Neural cell (in vitro differentiated cells): ENCODE results near the gene MUC5B. TPM values are rescaled to one million over a fixed set of nuclear protein-coding genes. Genes with fewer than 3 reads are reported as not detected.
"Not testable (repeated sequence)": the region's sequence is repeated elsewhere in the genome, so short reads cannot be mapped to it uniquely, and the experiment has no call there.

Experiments used
- H2AFZ ChIP-seq: fragments of 200-600, 300-800 bp; sonication (generic), shearing (Covaris generic); 2 replicates; pipeline ENCODE4 v1.6.0; 2014; ENCODE audit warnings: low read depth, mild to moderate bottlenecking, antibody characterized with exemption, low read length, moderate library complexity
- H3F3A ChIP-seq: fragments of 200-600 bp; shearing (Covaris generic); 2 replicates; pipeline ENCODE4 v1.6.1; 2016; ENCODE audit warnings: mild to moderate bottlenecking, moderate library complexity, mixed read lengths, antibody characterized with exemption, low read length; ENCODE audit not compliant: insufficient read depth, poor library complexity, severe bottlenecking
- H3K27ac ChIP-seq: fragments of 200-600, 300-800 bp; sonication (generic), shearing (Covaris generic); 2 replicates; pipeline ENCODE4 v1.5.1; 2014; ENCODE audit warnings: mild to moderate bottlenecking, low read length, moderate library complexity
- H3K27me3 ChIP-seq: fragments of 300-800, 200-600 bp; sonication (generic), shearing (Covaris generic); 2 replicates; pipeline ENCODE4 v1.6.0; 2014; ENCODE audit warnings: mild to moderate bottlenecking, low read depth, low read length, moderate library complexity; ENCODE audit not compliant: insufficient read depth
- H3K36me3 ChIP-seq: fragments of 300-800, 200-600 bp; sonication (generic), shearing (Covaris generic); 2 replicates; pipeline ENCODE4 v1.5.1; 2014; ENCODE audit warnings: mild to moderate bottlenecking, antibody characterized with exemption, low read length, moderate library complexity; ENCODE audit not compliant: insufficient read depth
- H3K4me2 ChIP-seq: fragments of 300-800, 200-600 bp; sonication (generic), shearing (Covaris generic); 2 replicates; pipeline ENCODE4 v1.6.0; 2014; ENCODE audit warnings: mild to moderate bottlenecking, low read length
- H3K4me3 ChIP-seq: fragments of 300-800, 200-600 bp; sonication (generic), shearing (Covaris generic); 2 replicates; pipeline ENCODE4 v1.5.1; 2014; ENCODE audit warnings: mild to moderate bottlenecking, low read length, moderate library complexity
- H3K79me2 ChIP-seq: fragments of 200-600 bp; shearing (Covaris generic); replicated peaks from 2 replicates; pipeline ENCODE4 v1.6.0; 2014; ENCODE audit warnings: mild to moderate bottlenecking, low read length, moderate library complexity; ENCODE audit not compliant: insufficient read depth
- H3K9ac ChIP-seq: fragments of 300-800, 200-600 bp; sonication (generic), shearing (Covaris generic); 2 replicates; pipeline ENCODE4 v1.6.1; 2016; ENCODE audit warnings: mild to moderate bottlenecking, low read length, mixed read lengths
- H3K9me2 ChIP-seq: fragments of 200-600 bp; shearing (Covaris generic); 2 replicates; pipeline ENCODE4 v1.6.1; 2016; ENCODE audit warnings: mild to moderate bottlenecking, low read length, mixed read lengths; ENCODE audit not compliant: insufficient read depth
- H3K9me3 ChIP-seq: fragments of 200-600, 300-800 bp; sonication (generic), shearing (Covaris generic); 2 replicates; pipeline ENCODE4 v1.6.1; 2016; ENCODE audit warnings: mild to moderate bottlenecking, mixed run types, low read length, moderate library complexity, mixed read lengths
- H4K20me1 ChIP-seq: fragments of 200-600 bp; shearing (Covaris generic); 2 replicates; pipeline ENCODE4 v1.6.1; 2016; ENCODE audit warnings: mild to moderate bottlenecking, mixed run types; ENCODE audit not compliant: insufficient read depth
- CTCF ChIP-seq: fragments of 450-650 bp; IDR thresholded peaks from 2 replicates; pipeline ENCODE4 v1.5.1; 2014; ENCODE audit warnings: antibody characterized with exemption, mild to moderate bottlenecking, moderate library complexity; ENCODE audit not compliant: poor library complexity, severe bottlenecking
- EP300 ChIP-seq: fragments of 450-650 bp; conservative IDR thresholded peaks from 2 replicates; pipeline ENCODE4 v1.6.1; 2014; ENCODE audit warnings: antibody characterized with exemption, mild to moderate bottlenecking, moderate library complexity; ENCODE audit not compliant: poor library complexity, severe bottlenecking
- EZH2 ChIP-seq: fragments of 200-600, 300-800 bp; shearing (Covaris generic), sonication (generic); IDR thresholded peaks from 2 replicates; pipeline ENCODE4 v1.6.1; 2014; ENCODE audit warnings: antibody characterized with exemption, low read length, borderline replicate concordance, mild to moderate bottlenecking; ENCODE audit not compliant: insufficient read depth, poor library complexity, severe bottlenecking
- MXI1 ChIP-seq: fragments of 450-650 bp; conservative IDR thresholded peaks from 2 replicates; pipeline ENCODE4 v1.6.1; 2014; ENCODE audit warnings: antibody characterized with exemption, mild to moderate bottlenecking; ENCODE audit not compliant: poor library complexity, severe bottlenecking
- POLR2AphosphoS5 ChIP-seq: IDR thresholded peaks from 2 replicates; pipeline ENCODE4 v1.6.1; 2012
- RAD21 ChIP-seq: fragments of 450-650 bp; conservative IDR thresholded peaks from 2 replicates; pipeline ENCODE4 v1.6.1; 2014; ENCODE audit warnings: antibody characterized with exemption, mild to moderate bottlenecking, moderate library complexity
- REST ChIP-seq: IDR thresholded peaks from 2 replicates; pipeline ENCODE4 v1.6.1; 2012; ENCODE audit warnings: borderline replicate concordance
- SMC3 ChIP-seq: fragments of 450-650 bp; conservative IDR thresholded peaks from 2 replicates; pipeline ENCODE4 v1.6.1; 2014; ENCODE audit warnings: antibody characterized with exemption, mild to moderate bottlenecking, moderate library complexity; ENCODE audit not compliant: poor library complexity
- TAF1 ChIP-seq: IDR thresholded peaks from 2 replicates; pipeline ENCODE4 v1.6.1; 2012; ENCODE audit warnings: low read depth
- polyA plus RNA-seq: library from polyadenylated mRNA; depleted of rRNA; stranded (reverse); fragments of >200 nt; gene quantifications from 2 replicates; pipeline ENCODE4 v1.2.3, GENCODE V29; 2014

The MUC5B gene
- polyA plus RNA-seq, 1 donor from 2014 or later: not detected

GRCh38 chr11:1242289-1242688 is 19.4 kb downstream of the MUC5B start:
- Histone ChIP-seq H3K79me2 (no peaks in the 10 kb centered on the region), H3K9me2 (no peaks in the 10 kb centered on the region), H3K27ac (no peak overlapping the region), H3K9ac (no peak overlapping the region), H3K27me3 (no peaks in the 10 kb centered on the region), H4K20me1 (no peaks in the 10 kb centered on the region), H3K9me3 (no peaks in the 10 kb centered on the region), H2AFZ (no peak overlapping the region), H3K4me3 (no peak overlapping the region), H3F3A (no peaks in the 10 kb centered on the region), H3K4me2 (no peak overlapping the region), H3K36me3 (no peaks in the 10 kb centered on the region)
- TF ChIP-seq EZH2 (no peak), TAF1 (no peak), MXI1 (no peak), SMC3 (no peak), RAD21 (no peak), EP300 (no peak), CTCF (no peak), POLR2AphosphoS5 (no peak), REST (no peak)

- H4K20me1 ChIP-seq, H2AFZ ChIP-seq, H3K79me2 ChIP-seq, H3K27ac ChIP-seq, H3K9me2 ChIP-seq, H3K36me3 ChIP-seq, H3K4me2 ChIP-seq, H3K9me3 ChIP-seq, H3K9ac ChIP-seq, H3K4me3 ChIP-seq, H3K27me3 ChIP-seq, H3F3A ChIP-seq: not testable (repeated sequence)
Observed at GRCh38 chr11:1242751-1243150, 19.9 kb downstream of the MUC5B start.

- not testable (repeated sequence) for H3K9me3 ChIP-seq, H3K36me3 ChIP-seq
Observed at GRCh38 chr11:1243521-1243920, 20.7 kb downstream of the MUC5B start.

GRCh38 chr11:1244557-1244956 is 21.7 kb downstream of the MUC5B start:
- not testable (repeated sequence) for H3K4me2 ChIP-seq, H4K20me1 ChIP-seq, H3K79me2 ChIP-seq, H3K9ac ChIP-seq, H2AFZ ChIP-seq, H3F3A ChIP-seq, H3K36me3 ChIP-seq, H3K27ac ChIP-seq, H3K9me2 ChIP-seq, H3K9me3 ChIP-seq, H3K4me3 ChIP-seq, H3K27me3 ChIP-seq

More at GRCh38 chr11:1243521-1243920, 20.7 kb downstream of the MUC5B start:
- not testable (repeated sequence) for H3F3A ChIP-seq, H3K27me3 ChIP-seq, H3K4me3 ChIP-seq, H3K79me2 ChIP-seq, H3K9me2 ChIP-seq, H3K27ac ChIP-seq, H2AFZ ChIP-seq, H4K20me1 ChIP-seq, H3K9ac ChIP-seq, H3K4me2 ChIP-seq

- not testable (repeated sequence) for H3K79me2 ChIP-seq, H3K4me3 ChIP-seq, H3K27ac ChIP-seq, H4K20me1 ChIP-seq, H3K9me3 ChIP-seq, H3F3A ChIP-seq, H3K9me2 ChIP-seq, H2AFZ ChIP-seq, H3K9ac ChIP-seq, H3K4me2 ChIP-seq, H3K36me3 ChIP-seq, H3K27me3 ChIP-seq
Observed at GRCh38 chr11:1245717-1246116, 22.9 kb downstream of the MUC5B start.
